Ishikawa (cell line): ENCODE measurements around the gene SLC66A1.

ENCODE experiments used
- CEBPB ChIP-seq: IDR thresholded peaks from 2 replicates; pipeline ENCODE4 v1.6.1; 2012
- CREB1 ChIP-seq: IDR thresholded peaks from 2 replicates; pipeline ENCODE4 v1.6.1; 2012; ENCODE audit warnings: low read depth
- EGR1 ChIP-seq: IDR thresholded peaks from 2 replicates; pipeline ENCODE4 v1.6.1; 2012
- EP300 ChIP-seq: IDR thresholded peaks from 2 replicates; pipeline ENCODE4 v1.6.1; 2012; ENCODE audit warnings: borderline replicate concordance
- FOXM1 ChIP-seq: IDR thresholded peaks from 2 replicates; pipeline ENCODE4 v1.6.1; 2012; ENCODE audit warnings: low read depth, borderline replicate concordance
- MAX ChIP-seq: IDR thresholded peaks from 2 replicates; pipeline ENCODE4 v1.6.1; 2012
- NFIC ChIP-seq: IDR thresholded peaks from 2 replicates; pipeline ENCODE4 v1.6.1; 2012
- RAD21 ChIP-seq: IDR thresholded peaks from 2 replicates; pipeline ENCODE4 v1.6.1; 2012; ENCODE audit warnings: low read depth
- REST ChIP-seq: IDR thresholded peaks from 2 replicates; pipeline ENCODE4 v1.6.1; 2012; ENCODE audit warnings: low read depth, mild to moderate bottlenecking
- TAF1 ChIP-seq: IDR thresholded peaks from 2 replicates; pipeline ENCODE4 v1.6.1; 2012; ENCODE audit warnings: low read depth, mild to moderate bottlenecking
- TCF12 ChIP-seq: IDR thresholded peaks from 2 replicates; pipeline ENCODE4 v1.6.1; 2012; ENCODE audit warnings: low read depth
- TEAD4 ChIP-seq: IDR thresholded peaks from 2 replicates; pipeline ENCODE4 v1.6.1; 2012
- USF1 ChIP-seq: IDR thresholded peaks from 2 replicates; pipeline ENCODE4 v1.6.1; 2012
- YY1 ChIP-seq: IDR thresholded peaks from 2 replicates; pipeline ENCODE4 v1.6.1; 2012; ENCODE audit warnings: low read depth
- ZBTB7A ChIP-seq: IDR thresholded peaks from 2 replicates; pipeline ENCODE4 v1.6.1; 2012; ENCODE audit warnings: low read depth

The SLC66A1 gene

GRCh38 chr1:19313636-19313959, 1.5 kb downstream of the SLC66A1 start:
- TF ChIP-seq YY1 = no peak
- no peak for TF ChIP-seq REST
- no peak for TF ChIP-seq CEBPB
- no peak for TF ChIP-seq EP300
- no peak for TF ChIP-seq USF1
- no peak for TF ChIP-seq TCF12
- TF ChIP-seq TEAD4 = no peak
- TF ChIP-seq EGR1 = no peak
- no peak for TF ChIP-seq NFIC
- TF ChIP-seq TAF1 = no peak
- TF ChIP-seq RAD21 = no peak
- no peak for TF ChIP-seq MAX
- no peak for TF ChIP-seq ZBTB7A
- no peak for TF ChIP-seq CREB1
- TF ChIP-seq FOXM1 = no peak

GRCh38 chr1:19313961-19314882, 2.1 kb downstream of the SLC66A1 start:
- TF ChIP-seq CREB1 (no peak), TAF1 (no peak), FOXM1 (no peak), YY1 (no peak), EP300 (no peak), TEAD4 (no peak), ZBTB7A (no peak), RAD21 (no peak), NFIC (no peak), TCF12 (no peak), MAX (no peak), USF1 (no peak), REST (no peak), CEBPB (no peak), EGR1 (no peak)

GRCh38 chr1:19315378-19316198, 3.5 kb downstream of the SLC66A1 start:
- TF ChIP-seq EP300 = no peak
- no peak for TF ChIP-seq REST
- no peak for TF ChIP-seq YY1
- TF ChIP-seq NFIC = no peak
- no peak for TF ChIP-seq TCF12
- TF ChIP-seq MAX = no peak
